Neural progenitor cell (in vitro differentiated cells): ENCODE measurements around the gene PIK3R2.

ENCODE experiments used
- CTCF ChIP-seq: fragments of 200-600 bp; sonication (generic); IDR thresholded peaks from 2 replicates; pipeline ENCODE4 v1.5.1; 2017; ENCODE audit warnings: antibody characterized with exemption, mild to moderate bottlenecking
- EZH2 ChIP-seq: fragments of 200-600 bp; sonication (generic); IDR thresholded peaks from 2 replicates; pipeline ENCODE4 v1.6.1; 2017; ENCODE audit warnings: antibody characterized with exemption, mild to moderate bottlenecking, moderate library complexity

DNA sequence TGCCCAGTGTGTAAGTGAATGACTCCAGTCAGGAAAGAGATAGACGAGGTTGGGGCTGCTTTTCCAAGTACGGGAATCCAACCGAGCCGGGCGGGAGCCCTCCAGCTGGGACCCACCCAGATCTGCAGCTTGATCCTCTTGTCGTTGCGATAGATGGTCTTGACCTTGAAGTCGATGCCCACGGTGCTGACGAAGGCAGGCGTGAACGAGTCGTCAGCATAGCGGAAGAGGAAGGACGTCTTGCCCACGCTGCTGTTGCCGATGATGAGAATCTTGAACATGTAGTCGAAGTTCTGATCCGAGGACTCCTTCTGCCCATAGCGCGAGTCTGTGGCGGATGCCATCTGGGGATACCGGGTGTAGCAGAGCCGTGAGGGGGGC, 49.4 kb downstream of the PIK3R2 start:
- TF ChIP-seq CTCF, result no peak
- TF ChIP-seq EZH2, result no peak
